ENCODE results near the gene KLK12.
A peak's percentile ranks its signal among the peaks of the same experiment; 100 is the strongest.

KLK12 gene

DNA sequence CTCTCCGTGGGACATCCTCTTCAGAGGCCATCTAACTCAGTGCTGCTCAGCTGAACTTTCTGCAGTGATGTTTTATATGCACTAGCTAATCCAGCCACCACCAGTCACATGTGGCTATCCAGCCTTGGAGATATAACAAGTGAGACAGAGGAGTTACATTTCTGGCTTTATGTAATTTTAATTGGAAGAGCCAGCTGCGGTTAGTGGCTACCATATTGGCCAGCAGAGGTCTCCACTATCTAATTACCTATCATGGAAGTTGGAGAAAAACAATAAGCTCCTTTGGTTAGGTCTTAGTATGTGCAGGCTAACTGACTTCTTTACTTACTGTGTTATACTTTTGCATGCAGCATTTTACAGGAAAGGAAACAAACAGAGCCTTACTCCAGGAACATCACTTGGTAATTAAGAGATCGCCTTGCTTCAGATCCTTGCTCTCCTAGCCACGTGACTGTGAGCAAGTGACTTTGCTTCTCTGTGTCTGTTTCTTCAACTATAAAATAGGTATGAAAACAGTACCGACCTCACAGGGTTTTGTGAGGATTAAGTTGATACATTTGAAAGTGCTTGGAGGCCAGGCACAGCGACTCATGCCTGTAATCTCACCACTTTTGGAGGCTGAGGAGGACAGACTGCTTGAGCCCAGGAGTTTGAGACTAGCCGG is 13.7 kb downstream of the KLK12 start:
- TF ChIP-seq JUND (IDR thresholded peaks at IDR 0.05; ENCODE audit: low read depth), result no peak
- DNase-seq (ENCODE audit: low read depth in 1 of 2, low spot score in 1 of 2), result peak in 1 of 2 experiments; percentile 74
- in situ Hi-C loops (cut with HindIII; ENCODE audit: low pct_unique_long_range_greater_than_20kb, low sequenced_read_pairs), result no loop called here

DNA sequence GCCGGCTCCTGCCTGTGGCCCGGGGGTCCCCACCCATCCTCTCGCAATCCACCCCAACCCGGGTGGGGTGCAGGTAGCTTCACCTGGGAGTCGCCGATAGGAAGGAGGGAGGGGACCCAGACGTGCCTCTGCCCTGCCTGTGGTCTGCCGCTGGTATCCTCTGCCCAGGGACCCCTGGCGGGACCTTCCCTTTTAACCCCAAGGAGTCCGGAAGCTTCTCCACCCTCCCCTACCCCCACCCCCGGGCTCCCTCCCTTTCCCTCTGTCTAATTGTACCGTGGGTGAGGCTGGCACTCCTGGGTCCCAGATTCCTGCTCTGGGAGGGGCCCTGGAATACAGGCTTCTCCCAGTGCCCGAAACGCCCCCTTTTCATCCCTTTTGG is 15.3 kb downstream of the KLK12 start, which contains the start of gene KLK10:
Gene KLK10 (minus strand): TSS at position 166 of the 382 bp plus-strand sequence. CDS start 579 bp downstream, outside the sequence.
- in situ Hi-C loops (cut with HindIII; ENCODE audit: low pct_unique_long_range_greater_than_20kb, low sequenced_read_pairs), result no loop called here
- TF ChIP-seq JUND (IDR thresholded peaks at IDR 0.05; ENCODE audit: low read depth), result no peak
- DNase-seq (ENCODE audit: low read depth in 1 of 2, low spot score in 1 of 2), result no peak

GRCh38 chr19:51018745-51019543 is 15.9 kb downstream of the KLK12 start:
- in situ Hi-C loops (cut with HindIII; ENCODE audit: low pct_unique_long_range_greater_than_20kb, low sequenced_read_pairs), result no loop called here
- DNase-seq (ENCODE audit: low read depth in 1 of 2, low spot score in 1 of 2), result peak in 1 of 2 experiments; percentile 85
- TF ChIP-seq JUND (IDR thresholded peaks at IDR 0.05; ENCODE audit: low read depth), result no peak

- TF ChIP-seq JUND (IDR thresholded peaks at IDR 0.05; ENCODE audit: low read depth), result no peak
- in situ Hi-C loops (cut with HindIII; ENCODE audit: low pct_unique_long_range_greater_than_20kb, low sequenced_read_pairs), result no loop called here
- peak; percentile 85 to 93 for DNase-seq (ENCODE audit: low read depth in 1 of 2, low spot score in 1 of 2)
These were observed 17.8 kb downstream of the KLK12 start for GRCh38 chr19:51016798-51017683.

DNA sequence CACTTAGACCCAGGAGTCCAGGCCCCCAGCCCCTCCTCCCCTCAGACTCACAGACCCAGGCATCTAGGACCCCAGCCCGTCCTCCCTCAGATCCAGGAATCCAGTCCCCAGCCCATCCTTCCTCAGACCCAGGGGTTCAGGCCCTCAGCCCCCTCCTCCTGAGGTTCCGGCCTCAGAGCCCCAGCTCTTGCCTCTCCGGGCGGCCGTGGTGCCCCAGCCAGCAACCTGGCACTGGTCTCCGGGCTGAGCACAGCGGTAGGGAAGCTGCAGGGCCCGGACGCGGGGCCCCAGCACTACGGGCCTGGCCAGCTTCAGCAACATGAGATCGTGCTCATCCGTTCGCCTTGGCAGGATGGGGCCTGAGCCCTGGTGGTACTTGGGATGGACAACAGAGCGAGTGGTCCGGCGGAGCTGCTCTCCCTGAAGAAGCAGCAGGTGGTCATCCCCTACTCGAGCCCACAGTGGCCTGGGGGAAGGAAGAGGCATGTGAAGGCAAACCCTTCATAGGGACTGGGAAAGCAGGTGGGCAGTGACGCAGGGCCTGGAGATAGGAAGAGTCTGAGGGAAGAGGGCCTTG is 19.0 kb downstream of the KLK12 start:
- DNase-seq (ENCODE audit: low read depth in 1 of 2, low spot score in 1 of 2), result no peak
- TF ChIP-seq JUND (IDR thresholded peaks at IDR 0.05; ENCODE audit: low read depth), result no peak
- in situ Hi-C loops (cut with HindIII; ENCODE audit: low pct_unique_long_range_greater_than_20kb, low sequenced_read_pairs), result no loop called here

DNA sequence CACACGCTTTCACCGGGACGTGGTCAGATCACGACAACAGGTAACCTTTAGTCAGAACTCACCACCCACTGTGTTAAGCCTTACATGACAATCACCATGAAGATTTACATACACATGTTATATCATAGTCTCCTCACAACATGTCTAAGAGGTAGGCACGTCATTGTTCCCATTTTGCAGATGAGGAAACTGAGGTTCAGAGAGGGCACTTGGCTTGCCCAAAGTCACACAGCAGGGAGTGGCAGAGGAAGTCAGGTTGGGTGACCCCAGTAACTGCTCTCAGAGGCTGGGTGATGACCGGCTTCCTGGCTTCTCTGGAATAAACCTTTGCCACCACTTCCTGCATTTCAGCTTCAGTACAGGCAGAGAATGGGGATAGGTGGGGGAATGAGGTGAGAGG is 20.6 kb downstream of the KLK12 start:
- DNase-seq (ENCODE audit: low read depth in 1 of 2, low spot score in 1 of 2), result no peak
- in situ Hi-C loops (cut with HindIII; ENCODE audit: low pct_unique_long_range_greater_than_20kb, low sequenced_read_pairs), result no loop called here
- TF ChIP-seq JUND (IDR thresholded peaks at IDR 0.05; ENCODE audit: low read depth), result no peak

GRCh38 chr19:51012661-51013190 is 22.1 kb downstream of the KLK12 start:
- in situ Hi-C loops (cut with HindIII; ENCODE audit: low pct_unique_long_range_greater_than_20kb, low sequenced_read_pairs), result no loop called here
- DNase-seq (ENCODE audit: low read depth in 1 of 2, low spot score in 1 of 2), result no peak
- no peak for TF ChIP-seq JUND (IDR thresholded peaks at IDR 0.05; ENCODE audit: low read depth)

GRCh38 chr19:51010066-51010795 is 24.6 kb downstream of the KLK12 start:
- in situ Hi-C loops (cut with HindIII; ENCODE audit: low pct_unique_long_range_greater_than_20kb, low sequenced_read_pairs), result no loop called here
- no peak for TF ChIP-seq JUND (IDR thresholded peaks at IDR 0.05; ENCODE audit: low read depth)
- DNase-seq (ENCODE audit: low read depth in 1 of 2, low spot score in 1 of 2), result no peak

DNA sequence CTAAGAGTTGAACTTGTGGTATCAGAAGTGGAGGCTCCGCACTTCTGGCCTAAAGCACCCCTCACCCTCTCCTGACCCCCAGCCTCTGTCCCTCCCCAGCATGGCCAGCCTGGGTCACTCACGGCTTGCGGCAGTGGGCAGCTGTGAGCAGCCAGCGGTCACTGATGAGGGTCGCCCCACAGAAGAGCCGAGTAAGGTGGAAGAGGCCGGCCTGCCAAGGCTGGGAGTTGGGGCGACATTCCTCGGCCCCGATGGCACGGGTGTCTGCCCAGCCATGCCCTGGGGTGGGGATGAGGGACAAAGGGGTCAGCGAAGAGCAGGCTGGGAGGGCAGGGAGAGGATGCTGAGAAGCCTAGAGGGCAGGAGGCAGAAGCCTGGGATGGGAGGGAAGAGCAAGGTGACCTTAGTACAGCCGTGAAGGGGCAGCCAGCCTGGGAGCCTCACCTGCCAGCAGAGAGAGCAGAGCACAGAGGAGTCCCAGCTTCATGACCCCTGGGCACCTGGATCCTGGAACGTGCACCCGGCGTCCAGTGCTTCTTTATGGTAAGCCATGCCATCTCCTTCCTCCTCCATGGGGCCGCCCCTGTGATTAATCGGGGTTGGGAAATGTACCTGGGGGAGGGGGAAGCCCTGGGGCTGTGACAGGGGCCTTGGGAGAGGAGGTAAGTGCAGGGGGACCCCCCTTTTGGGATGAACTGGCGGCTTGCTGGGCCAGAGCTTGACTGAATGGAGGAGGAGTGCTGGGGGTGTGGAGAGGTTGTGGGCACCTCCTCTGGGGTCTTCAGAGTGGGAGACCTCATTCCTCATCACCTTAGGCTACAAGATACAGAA is 25.5 kb downstream of the KLK12 start:
- in situ Hi-C loops (cut with HindIII; ENCODE audit: low pct_unique_long_range_greater_than_20kb, low sequenced_read_pairs), result no loop called here
- no peak for DNase-seq (ENCODE audit: low read depth in 1 of 2, low spot score in 1 of 2)
- no peak for TF ChIP-seq JUND (IDR thresholded peaks at IDR 0.05; ENCODE audit: low read depth)

- in situ Hi-C loops (cut with HindIII; ENCODE audit: low pct_unique_long_range_greater_than_20kb, low sequenced_read_pairs), result no loop called here
- TF ChIP-seq JUND (IDR thresholded peaks at IDR 0.05; ENCODE audit: low read depth), result no peak
- no peak for DNase-seq (ENCODE audit: low read depth in 1 of 2, low spot score in 1 of 2)
These were observed 27.3 kb downstream of the KLK12 start for GRCh38 chr19:51007488-51007887.

DNA sequence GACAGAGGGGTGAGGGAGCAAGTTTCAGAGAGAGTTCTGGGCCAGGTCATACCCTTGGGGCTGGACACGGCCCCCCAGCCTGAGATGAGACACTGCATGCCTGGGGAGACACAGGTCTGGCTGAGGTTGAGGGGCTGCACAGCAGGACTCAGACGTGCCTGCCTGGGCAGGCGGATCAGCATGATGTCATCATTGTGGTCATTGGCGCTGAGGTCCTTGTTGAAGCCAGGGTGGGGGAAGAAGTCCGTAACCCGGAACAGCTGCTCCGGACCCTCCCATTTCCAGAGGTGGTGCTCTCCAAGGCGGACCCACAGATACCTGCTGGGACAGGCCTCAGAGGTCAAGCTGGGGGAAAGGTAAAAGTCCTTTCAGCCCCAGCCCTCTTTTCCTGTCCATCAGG is 28.4 kb downstream of the KLK12 start:
- in situ Hi-C loops (cut with HindIII; ENCODE audit: low pct_unique_long_range_greater_than_20kb, low sequenced_read_pairs), result no loop called here
- DNase-seq (ENCODE audit: low read depth in 1 of 2, low spot score in 1 of 2), result no peak
- no peak for TF ChIP-seq JUND (IDR thresholded peaks at IDR 0.05; ENCODE audit: low read depth)
